Esophagus squamous epithelium (tissue), 5 donors: ENCODE results near the gene CCDC32. TPM values are rescaled to one million over a fixed set of nuclear protein-coding genes. Genes with fewer than 3 reads are reported as not detected.
"Not testable (repeated sequence)": the region's sequence is repeated elsewhere in the genome, so short reads cannot be mapped to it uniquely, and the experiment has no call there.

Source experiments
- DNase-seq: peaks from one replicate; lab custom pipeline; 2025; lab: John Stamatoyannopoulos, UW
- H3K27ac ChIP-seq, 4 donors: fragments of 200-600 bp; sonication (generic); one replicate each; pipeline ENCODE4 v1.5.1; 2016 to 2019; ENCODE audit warnings: mild to moderate bottlenecking in 1 of 4
- H3K27me3 ChIP-seq, 4 donors: fragments of 200-600 bp; sonication (generic); 1 replicate in 3 of 4; 2 replicates in 1 of 4; pipeline versions ENCODE4 v1.5.1 to v1.6.0; 2017 to 2021; ENCODE audit warnings: antibody characterized with exemption in 1 of 4
- H3K36me3 ChIP-seq, 3 donors: fragments of 200-600 bp; sonication (generic); one replicate each; pipeline ENCODE4 v1.5.1; 2016 to 2019
- H3K4me1 ChIP-seq, 3 donors: fragments of 200-600 bp; sonication (generic); one replicate each; pipeline ENCODE4 v1.5.1; 2017 to 2019
- H3K4me3 ChIP-seq, 4 donors: fragments of 200-600 bp; sonication (generic); 1 replicate in 3 of 4; 2 replicates in 1 of 4; pipeline ENCODE4 v1.5.1; 2016 to 2019; ENCODE audit warnings: mild to moderate bottlenecking in 2 of 4, moderate library complexity in 1 of 4
- H3K9me3 ChIP-seq, 3 donors: fragments of 200-600 bp; sonication (generic); one replicate each; pipeline ENCODE4 v1.5.1; 2016 to 2019
- POLR2A ChIP-seq, 4 donors: fragments of 450-650 bp; IDR thresholded peaks; one replicate each; pipeline ENCODE4 v1.6.1; 2017; ENCODE audit warnings: antibody characterized with exemption in 4 of 4, mild to moderate bottlenecking in 4 of 4, moderate library complexity in 3 of 4
- WGBS, 2 donors: methylation state at CpG; one replicate each; pipeline ENCODE4 v1.1.5; 2018; 5-methylcytosine and 5-hydroxymethylcytosine counted together
- intact Hi-C: fragments of 100-400 bp; cut with DNase I; formaldehyde crosslinking; loops from one replicate; pipeline ENCODE4 v1.15.0; 2022
- total RNA-seq, 4 donors: library from RNA; depleted of rRNA; stranded (reverse); fragments of >200 nt; gene quantifications; one replicate each; pipeline ENCODE4 v1.1.0, GENCODE V29; 2016
- TF ChIP-seq, protein P1 (sequence below), 6 experiments: fragments of 450-650 bp in 4 of 6; fragments of 200-600 bp in 2 of 6; sonication (generic) in 2 of 6; IDR thresholded peaks; one replicate each; pipeline ENCODE4 v1.5.1; 2016 to 2019; ENCODE audit warnings: antibody characterized with exemption in 6 of 6, mild to moderate bottlenecking in 4 of 6, moderate library complexity in 4 of 6
- donor health status: DM: yes; HTN: yes; CAD: no.

CCDC32 gene
- total RNA-seq, 4 donors from 2014 or later, result 7.3 to 27.9 (median 15.8) TPM

DNA sequence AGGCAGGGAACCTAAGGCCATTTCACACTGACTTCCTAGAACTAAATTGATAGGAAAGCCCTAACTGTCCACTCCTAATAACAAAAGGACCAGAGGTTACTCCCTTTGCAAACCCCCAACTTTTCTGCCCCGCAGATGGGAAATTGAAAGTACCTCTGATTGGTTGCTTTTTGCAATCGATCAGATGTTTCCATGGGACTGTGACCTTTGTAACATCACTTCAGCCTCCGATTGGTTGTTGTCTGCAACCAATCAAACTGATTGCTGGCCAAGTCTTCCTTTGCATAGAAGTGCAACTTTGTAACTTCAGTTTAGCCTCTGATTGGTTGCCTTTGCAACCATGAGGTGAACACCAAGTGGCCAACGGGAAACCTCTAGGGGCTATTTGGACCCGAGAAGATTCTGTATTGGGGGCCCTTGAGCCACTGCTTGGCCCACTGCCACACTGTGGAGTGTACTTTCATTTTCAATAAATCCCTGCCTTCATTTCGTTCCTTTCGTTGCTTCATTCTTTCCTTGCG is 17.9 kb upstream of the CCDC32 start:
- intact Hi-C loops, result no loop called here
- Histone ChIP-seq H3K36me3 (no peaks in the 10 kb centered on the region), H3K27me3 (no peaks in the 10 kb centered on the region), H3K4me1 (no peaks in the 10 kb centered on the region), H3K27ac (no peak overlapping the region), H3K4me3 (peak overlapping the region; percentile 11 to 50 (median 28)), H3K9me3 (no peaks in the 10 kb centered on the region)
- TF ChIP-seq, protein P1, sequence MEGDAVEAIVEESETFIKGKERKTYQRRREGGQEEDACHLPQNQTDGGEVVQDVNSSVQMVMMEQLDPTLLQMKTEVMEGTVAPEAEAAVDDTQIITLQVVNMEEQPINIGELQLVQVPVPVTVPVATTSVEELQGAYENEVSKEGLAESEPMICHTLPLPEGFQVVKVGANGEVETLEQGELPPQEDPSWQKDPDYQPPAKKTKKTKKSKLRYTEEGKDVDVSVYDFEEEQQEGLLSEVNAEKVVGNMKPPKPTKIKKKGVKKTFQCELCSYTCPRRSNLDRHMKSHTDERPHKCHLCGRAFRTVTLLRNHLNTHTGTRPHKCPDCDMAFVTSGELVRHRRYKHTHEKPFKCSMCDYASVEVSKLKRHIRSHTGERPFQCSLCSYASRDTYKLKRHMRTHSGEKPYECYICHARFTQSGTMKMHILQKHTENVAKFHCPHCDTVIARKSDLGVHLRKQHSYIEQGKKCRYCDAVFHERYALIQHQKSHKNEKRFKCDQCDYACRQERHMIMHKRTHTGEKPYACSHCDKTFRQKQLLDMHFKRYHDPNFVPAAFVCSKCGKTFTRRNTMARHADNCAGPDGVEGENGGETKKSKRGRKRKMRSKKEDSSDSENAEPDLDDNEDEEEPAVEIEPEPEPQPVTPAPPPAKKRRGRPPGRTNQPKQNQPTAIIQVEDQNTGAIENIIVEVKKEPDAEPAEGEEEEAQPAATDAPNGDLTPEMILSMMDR (IDR thresholded peaks at IDR 0.05), result no peak
- no peak for TF ChIP-seq POLR2A (IDR thresholded peaks at IDR 0.05)
- DNase-seq, result no peak
- WGBS, 2 donors, result 63 to 71% methylated on average over 8 of the region's 8 CpGs

DNA sequence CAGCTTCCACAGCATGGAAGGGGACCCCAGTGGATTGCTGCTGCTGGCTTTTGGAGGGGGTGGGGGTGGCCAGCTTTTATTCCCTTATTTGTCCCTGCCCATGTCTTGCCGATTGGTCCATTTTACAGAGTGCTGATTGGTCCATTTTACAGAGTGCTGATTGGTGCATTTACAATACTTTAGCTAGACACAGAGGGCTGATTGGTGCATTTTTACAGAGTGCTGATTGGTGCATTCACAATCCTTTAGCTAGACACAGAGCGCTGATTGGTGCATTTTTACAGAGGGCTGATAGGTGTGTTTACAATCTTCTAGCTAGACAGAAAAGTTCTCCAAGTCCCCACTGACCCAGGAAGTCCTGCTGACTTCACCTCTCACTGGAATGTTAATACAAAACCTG is 17.0 kb upstream of the CCDC32 start:
- H3K27me3 ChIP-seq, DNase-seq, H3K4me1 ChIP-seq, H3K9me3 ChIP-seq, H3K4me3 ChIP-seq, intact Hi-C loops, H3K27ac ChIP-seq, H3K36me3 ChIP-seq: not testable (repeated sequence)
- 43 to 75% methylated on average over 2 of the region's 2 CpGs for WGBS, 2 donors

DNA sequence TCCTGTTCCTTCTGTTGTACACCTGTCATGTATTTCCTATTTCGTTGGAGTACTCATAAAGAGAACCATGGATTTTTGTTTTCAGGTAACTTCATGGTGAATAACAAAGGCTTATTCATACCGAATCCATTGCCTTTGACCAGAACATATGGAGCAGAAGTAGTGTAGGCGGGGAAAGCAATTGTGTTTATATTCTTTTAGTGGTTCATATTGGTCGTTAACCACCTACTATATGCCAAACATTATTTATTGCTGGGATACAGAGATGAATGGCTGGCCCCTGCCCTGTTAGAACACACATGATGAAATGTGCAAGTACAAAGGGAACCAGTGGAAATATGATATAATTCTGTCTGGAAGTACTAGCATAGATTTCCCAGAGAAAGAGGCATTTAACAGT is 14.1 kb upstream of the CCDC32 start:
- no peak for DNase-seq
- TF ChIP-seq, protein P1 (IDR thresholded peaks at IDR 0.05), result no peak
- TF ChIP-seq POLR2A (IDR thresholded peaks at IDR 0.05), result no peak
- no peaks in the 10 kb centered on the region for H3K4me1 ChIP-seq
- H3K36me3 ChIP-seq, result peaks cover 0 to 13% (median 6%) of the 10 kb centered on the region in 3 donors
- 50 to 58% methylated on average over 4 of the region's 4 CpGs for WGBS, 2 donors
- no peaks in the 10 kb centered on the region for H3K27me3 ChIP-seq
- intact Hi-C loops, result no loop called here
- no peaks in the 10 kb centered on the region for H3K9me3 ChIP-seq
- H3K27ac ChIP-seq, result no peak overlapping the region
- no peak overlapping the region for H3K4me3 ChIP-seq

DNA sequence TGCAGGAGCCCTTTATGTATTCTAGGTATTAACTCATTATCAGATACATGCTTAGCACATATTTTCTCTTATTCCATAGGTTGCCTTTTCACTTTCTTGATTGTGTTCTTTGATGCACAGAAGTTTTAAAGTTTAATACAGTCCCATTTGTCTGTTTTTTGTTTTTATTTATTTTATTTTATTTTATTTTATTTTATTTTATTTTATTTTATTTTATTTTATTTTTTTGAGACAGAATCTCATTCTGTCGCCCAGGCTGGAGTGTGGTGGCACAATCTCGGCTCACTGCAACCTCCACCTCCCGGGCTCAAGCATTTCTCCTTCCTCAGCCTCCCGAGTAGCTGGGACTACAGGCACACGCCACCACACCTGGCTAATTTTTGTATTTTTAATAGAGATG is 12.1 kb upstream of the CCDC32 start:
- WGBS, 2 donors, result 92 to 93% methylated on average over 2 to 5 of the region's 5 CpGs
- DNase-seq, H3K9me3 ChIP-seq, H3K27me3 ChIP-seq, H3K4me1 ChIP-seq, intact Hi-C loops, H3K4me3 ChIP-seq, H3K27ac ChIP-seq: not testable (repeated sequence)
- peaks cover 0 to 33% (median 15%) of the 10 kb centered on the region in 3 donors for H3K36me3 ChIP-seq

DNA sequence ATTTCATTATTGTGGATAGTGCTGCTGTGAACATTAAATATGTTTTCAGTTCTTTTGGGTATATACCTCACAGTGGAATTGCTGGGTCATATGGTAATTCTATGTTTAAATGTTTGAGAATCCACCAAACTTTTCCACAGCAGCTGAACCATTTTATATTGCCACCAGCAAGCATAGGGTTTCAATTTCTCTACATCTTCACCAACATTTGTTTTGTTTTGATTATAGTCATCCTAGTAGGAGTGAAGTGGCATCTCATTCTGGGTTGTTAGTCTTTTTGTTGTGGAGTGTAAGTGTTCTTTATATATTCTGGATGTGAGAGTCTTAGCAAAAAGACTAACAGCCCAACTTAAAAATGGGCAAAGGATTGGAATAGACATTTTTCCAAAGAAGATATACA is 10.3 kb upstream of the CCDC32 start:
- TF ChIP-seq, protein P1 (IDR thresholded peaks at IDR 0.05), result no peak
- Histone ChIP-seq H3K4me1 (peaks cover 6 to 14% (median 6%) of the 10 kb centered on the region in 3 donors), H3K27me3 (no peaks in the 10 kb centered on the region), H3K27ac (no peak overlapping the region), H3K4me3 (no peak overlapping the region), H3K36me3 (peaks cover 0 to 41% (median 15%) of the 10 kb centered on the region in 3 donors), H3K9me3 (no peaks in the 10 kb centered on the region)
- intact Hi-C loops, result no loop called here
- no peak for DNase-seq

DNA sequence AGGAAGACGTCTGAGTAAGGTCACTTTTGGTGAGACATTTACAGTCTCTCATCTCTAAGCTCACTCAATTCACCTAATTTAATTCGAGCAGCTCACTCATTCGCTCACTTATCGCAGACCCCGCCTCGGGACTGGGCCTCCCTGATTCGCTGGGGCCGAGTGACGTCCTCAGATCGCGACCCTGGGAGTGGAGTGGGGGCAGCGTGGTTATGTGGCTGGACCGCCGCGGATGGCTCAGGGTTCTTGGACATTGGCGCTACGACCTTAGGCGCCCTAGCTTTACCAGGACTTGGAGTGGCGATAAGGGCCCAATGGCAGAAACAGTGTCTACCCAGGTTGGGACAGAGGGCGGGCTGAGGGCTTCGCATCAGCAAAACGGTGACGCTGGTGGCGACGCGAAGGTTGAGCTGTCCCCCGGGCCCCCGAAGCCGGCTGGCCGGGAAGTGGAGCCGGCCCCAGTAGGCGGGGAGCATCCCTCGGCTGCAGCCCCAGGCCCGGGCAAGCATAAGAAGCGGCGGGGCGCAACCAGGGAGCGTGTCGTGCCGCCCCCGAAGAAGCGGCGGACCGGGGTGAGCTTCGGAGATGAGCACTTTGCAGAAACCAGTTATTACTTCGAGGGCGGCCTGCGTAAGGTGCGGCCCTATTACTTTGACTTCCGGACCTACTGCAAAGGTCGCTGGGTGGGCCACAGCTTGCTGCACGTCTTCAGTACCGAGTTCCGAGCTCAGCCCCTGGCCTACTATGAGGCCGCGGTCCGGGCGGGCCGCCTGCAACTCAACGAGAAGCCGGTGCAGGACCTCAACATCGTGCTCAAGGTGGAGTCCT is 4.5 kb upstream of the CCDC32 start, which contains the start of gene RPUSD2:
TSS of gene RPUSD2 (plus strand) at position 171 of the 825 bp plus-strand sequence. CDS start at position 210, 39 bp downstream.
- DNase-seq, result peak; percentile 64
- intact Hi-C loops, result no loop called here
- Histone ChIP-seq H3K4me1 (peaks cover 16 to 36% (median 17%) of the 10 kb centered on the region in 3 donors), H3K4me3 (peak within 1 kb of the TSS; percentile 76 to 95 (median 84)), H3K36me3 (peaks cover 0 to 32% (median 14%) of the 10 kb centered on the region in 3 donors), H3K27ac (peak within 1 kb of the TSS; percentile 75 to 92 (median 84)), H3K9me3 (no peaks in the 10 kb centered on the region), H3K27me3 (no peaks in the 10 kb centered on the region)
- 0% methylated on average over 5 to 15 of the region's 62 CpGs for WGBS, 2 donors
- TF ChIP-seq, protein P1 (IDR thresholded peaks at IDR 0.05), result peak in 1 of 6 experiments; percentile 7
- peak in 2 of 4 donors; percentile 58 to 79 for TF ChIP-seq POLR2A (IDR thresholded peaks at IDR 0.05)
